Measurements from ENCODE around the gene CDK3.

Gene CDK3

GRCh38 chr17:75991396-75991795 lies 9.3 kb upstream of the CDK3 start:
- H3K9ac ChIP-seq (ENCODE audit: low read depth in 1 of 2, low read length in 2 of 2), result no peak overlapping the region
- H3K4me1 ChIP-seq (ENCODE audit: control insufficient read depth in 1 of 2, insufficient read depth in 2 of 2, low read length in 2 of 2), result peaks cover 8 to 12% of the 10 kb centered on the region in 2 donors
- no peaks in the 10 kb centered on the region for H3K9me3 ChIP-seq (ENCODE audit: control insufficient read depth in 1 of 2, low read length in 2 of 2)
- no peak overlapping the region for H3K27ac ChIP-seq (ENCODE audit: low read depth, low read length)
- no peak overlapping the region for H3K4me3 ChIP-seq (ENCODE audit: low read depth in 1 of 2, low read length in 2 of 2)
- peaks cover 0 to 7% of the 10 kb centered on the region in 2 donors for H3K36me3 ChIP-seq (ENCODE audit: control insufficient read depth in 1 of 2, insufficient read depth in 2 of 2, low read length in 2 of 2)
- H3K27me3 ChIP-seq (ENCODE audit: control insufficient read depth in 1 of 2, insufficient read depth in 2 of 2, low read length in 2 of 2), result no peaks in the 10 kb centered on the region

DNA sequence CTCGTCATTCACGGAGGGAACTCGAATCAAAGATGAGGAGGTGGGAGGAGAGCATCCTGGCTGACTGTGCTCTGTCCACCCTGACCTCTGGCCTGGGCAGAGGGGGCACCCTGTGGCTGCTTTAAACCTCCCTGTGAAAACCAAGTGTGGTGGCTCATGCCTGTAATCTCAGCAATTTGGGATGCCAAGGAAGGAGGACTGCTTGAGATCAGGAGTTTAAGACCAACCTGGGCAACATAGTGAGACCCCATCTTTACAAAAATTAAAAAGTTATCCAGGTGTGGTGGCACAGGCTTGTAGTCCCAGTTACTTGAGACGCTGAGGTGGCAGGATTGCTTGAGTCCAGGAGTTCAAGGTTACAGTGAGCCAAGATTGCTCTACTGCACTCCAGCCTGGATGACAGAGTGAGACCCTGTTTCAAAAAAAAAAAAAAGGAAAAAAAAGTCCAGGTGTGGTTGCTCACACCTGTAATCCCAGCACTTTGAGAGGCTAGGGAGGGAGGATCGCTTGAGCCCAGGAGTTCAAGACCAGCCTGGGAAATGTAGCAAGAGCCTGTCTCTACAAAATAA lies 5.8 kb upstream of the CDK3 start:
- H3K4me1 ChIP-seq (ENCODE audit: control insufficient read depth in 1 of 2, insufficient read depth in 2 of 2, low read length in 2 of 2), result peaks cover 30 to 39% of the 10 kb centered on the region in 2 donors
- no peak overlapping the region for H3K4me3 ChIP-seq (ENCODE audit: low read depth in 1 of 2, low read length in 2 of 2)
- H3K27me3 ChIP-seq (ENCODE audit: control insufficient read depth in 1 of 2, insufficient read depth in 2 of 2, low read length in 2 of 2), result no peaks in the 10 kb centered on the region
- peak overlapping the region in 1 of 2 donors; percentile 13 for H3K9ac ChIP-seq (ENCODE audit: low read depth in 1 of 2, low read length in 2 of 2)
- no peak overlapping the region for H3K27ac ChIP-seq (ENCODE audit: low read depth, low read length)
- H3K36me3 ChIP-seq (ENCODE audit: control insufficient read depth in 1 of 2, insufficient read depth in 2 of 2, low read length in 2 of 2), result peaks cover 0 to 9% of the 10 kb centered on the region in 2 donors
- no peaks in the 10 kb centered on the region for H3K9me3 ChIP-seq (ENCODE audit: control insufficient read depth in 1 of 2, low read length in 2 of 2)

- H3K4me3 ChIP-seq (ENCODE audit: low read depth in 1 of 2, low read length in 2 of 2), result no peak overlapping the region
- peaks cover 30 to 39% of the 10 kb centered on the region in 2 donors for H3K4me1 ChIP-seq (ENCODE audit: control insufficient read depth in 1 of 2, insufficient read depth in 2 of 2, low read length in 2 of 2)
- peak overlapping the region; percentile 17 for H3K27ac ChIP-seq (ENCODE audit: low read depth, low read length)
- no peaks in the 10 kb centered on the region for H3K27me3 ChIP-seq (ENCODE audit: control insufficient read depth in 1 of 2, insufficient read depth in 2 of 2, low read length in 2 of 2)
- H3K9me3 ChIP-seq (ENCODE audit: control insufficient read depth in 1 of 2, low read length in 2 of 2), result no peaks in the 10 kb centered on the region
- peak overlapping the region; percentile 13 to 43 for H3K9ac ChIP-seq (ENCODE audit: low read depth in 1 of 2, low read length in 2 of 2)
- peaks cover 0 to 12% of the 10 kb centered on the region in 2 donors for H3K36me3 ChIP-seq (ENCODE audit: control insufficient read depth in 1 of 2, insufficient read depth in 2 of 2, low read length in 2 of 2)
Measured at GRCh38 chr17:75995385-75995925, 5.2 kb upstream of the CDK3 start.

GRCh38 chr17:75996665-75997590 lies 3.7 kb upstream of the CDK3 start:
- no peaks in the 10 kb centered on the region for H3K9me3 ChIP-seq (ENCODE audit: control insufficient read depth in 1 of 2, low read length in 2 of 2)
- H3K36me3 ChIP-seq (ENCODE audit: control insufficient read depth in 1 of 2, insufficient read depth in 2 of 2, low read length in 2 of 2), result peaks cover 6 to 8% of the 10 kb centered on the region in 2 donors
- peak overlapping the region; percentile 79 for H3K27ac ChIP-seq (ENCODE audit: low read depth, low read length)
- peak overlapping the region in 1 of 2 donors; percentile 26 for H3K4me3 ChIP-seq (ENCODE audit: low read depth in 1 of 2, low read length in 2 of 2)
- H3K9ac ChIP-seq (ENCODE audit: low read depth in 1 of 2, low read length in 2 of 2), result peak overlapping the region; percentile 37 to 54
- H3K27me3 ChIP-seq (ENCODE audit: control insufficient read depth in 1 of 2, insufficient read depth in 2 of 2, low read length in 2 of 2), result no peaks in the 10 kb centered on the region
- H3K4me1 ChIP-seq (ENCODE audit: control insufficient read depth in 1 of 2, insufficient read depth in 2 of 2, low read length in 2 of 2), result peaks cover 42% of the 10 kb centered on the region in 2 donors

GRCh38 chr17:75998327-75998795 lies 2.3 kb upstream of the CDK3 start:
- H3K4me3 ChIP-seq (ENCODE audit: low read depth in 1 of 2, low read length in 2 of 2), result no peak overlapping the region
- H3K4me1 ChIP-seq (ENCODE audit: control insufficient read depth in 1 of 2, insufficient read depth in 2 of 2, low read length in 2 of 2), result peaks cover 48 to 54% of the 10 kb centered on the region in 2 donors
- H3K27ac ChIP-seq (ENCODE audit: low read depth, low read length), result no peak overlapping the region
- no peaks in the 10 kb centered on the region for H3K27me3 ChIP-seq (ENCODE audit: control insufficient read depth in 1 of 2, insufficient read depth in 2 of 2, low read length in 2 of 2)
- no peaks in the 10 kb centered on the region for H3K9me3 ChIP-seq (ENCODE audit: control insufficient read depth in 1 of 2, low read length in 2 of 2)
- peaks cover 8 to 15% of the 10 kb centered on the region in 2 donors for H3K36me3 ChIP-seq (ENCODE audit: control insufficient read depth in 1 of 2, insufficient read depth in 2 of 2, low read length in 2 of 2)
- H3K9ac ChIP-seq (ENCODE audit: low read depth in 1 of 2, low read length in 2 of 2), result peak overlapping the region in 1 of 2 donors; percentile 51

DNA sequence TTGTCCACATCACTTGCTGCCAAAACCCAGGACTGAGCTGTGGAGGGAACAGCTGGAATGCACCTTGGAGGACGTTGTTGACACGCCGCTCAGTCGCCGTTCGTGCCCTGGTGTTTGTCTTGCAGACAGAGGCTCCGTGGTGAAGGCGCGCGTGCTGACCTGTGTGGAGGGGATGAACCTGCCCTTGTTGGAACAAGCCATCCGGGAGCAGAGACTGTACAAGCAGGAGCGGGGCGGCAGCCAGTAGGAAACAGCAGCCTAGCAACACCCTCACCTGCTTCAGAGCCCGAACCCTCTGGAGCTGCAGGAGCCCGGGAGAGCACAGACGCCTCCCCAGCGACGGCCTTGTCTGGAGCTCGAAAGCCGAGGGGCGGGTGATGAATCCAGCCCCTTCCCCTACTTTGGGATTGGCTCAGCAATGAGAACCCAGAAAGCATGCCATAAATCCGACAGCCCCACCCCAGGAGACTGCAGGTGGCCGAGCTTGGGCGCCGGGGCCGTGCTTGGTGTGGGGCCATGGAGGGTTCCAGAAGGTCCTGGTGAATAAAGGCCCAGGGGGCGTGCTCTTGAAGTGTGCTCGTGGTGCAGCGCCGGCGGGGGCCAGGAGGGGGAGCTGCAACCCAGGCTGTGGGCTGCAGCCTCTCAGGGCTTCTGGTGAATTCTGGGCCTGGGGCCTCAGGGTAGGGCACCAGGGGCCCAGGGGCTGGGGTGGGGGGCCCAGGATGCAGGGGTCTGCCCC lies 470 bp upstream of the CDK3 start:
- Histone ChIP-seq H3K9me3 (ENCODE audit: control insufficient read depth in 1 of 2, low read length in 2 of 2) (no peaks in the 10 kb centered on the region), H3K4me3 (ENCODE audit: low read depth in 1 of 2, low read length in 2 of 2) (no peak overlapping the region), H3K27me3 (ENCODE audit: control insufficient read depth in 1 of 2, insufficient read depth in 2 of 2, low read length in 2 of 2) (no peaks in the 10 kb centered on the region), H3K4me1 (ENCODE audit: control insufficient read depth in 1 of 2, insufficient read depth in 2 of 2, low read length in 2 of 2) (peaks cover 49 to 60% of the 10 kb centered on the region in 2 donors), H3K9ac (ENCODE audit: low read depth in 1 of 2, low read length in 2 of 2) (no peak overlapping the region), H3K36me3 (ENCODE audit: control insufficient read depth in 1 of 2, insufficient read depth in 2 of 2, low read length in 2 of 2) (peaks cover 8 to 15% of the 10 kb centered on the region in 2 donors), H3K27ac (ENCODE audit: low read depth, low read length) (no peak overlapping the region)

DNA sequence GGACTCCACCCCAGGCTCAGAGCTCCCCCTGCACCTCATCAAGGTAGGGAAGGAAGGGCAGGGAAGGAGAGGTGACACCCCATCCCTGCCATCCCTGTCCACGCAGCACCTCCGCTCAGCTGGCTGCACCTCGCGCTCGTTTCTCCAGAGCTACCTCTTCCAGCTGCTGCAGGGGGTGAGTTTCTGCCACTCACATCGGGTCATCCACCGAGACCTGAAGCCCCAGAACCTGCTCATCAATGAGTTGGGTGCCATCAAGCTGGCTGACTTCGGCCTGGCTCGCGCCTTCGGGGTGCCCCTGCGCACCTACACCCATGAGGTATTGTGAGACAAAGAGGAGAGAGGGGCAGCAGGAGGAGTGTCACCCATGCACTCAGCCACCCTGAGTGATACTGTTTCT lies 1.4 kb downstream of the CDK3 start:
- H3K4me1 ChIP-seq (ENCODE audit: control insufficient read depth in 1 of 2, insufficient read depth in 2 of 2, low read length in 2 of 2), result peaks cover 31 to 48% of the 10 kb centered on the region in 2 donors
- H3K9me3 ChIP-seq (ENCODE audit: control insufficient read depth in 1 of 2, low read length in 2 of 2), result no peaks in the 10 kb centered on the region
- peaks cover 8 to 20% of the 10 kb centered on the region in 2 donors for H3K36me3 ChIP-seq (ENCODE audit: control insufficient read depth in 1 of 2, insufficient read depth in 2 of 2, low read length in 2 of 2)
- no peak overlapping the region for H3K27ac ChIP-seq (ENCODE audit: low read depth, low read length)
- H3K9ac ChIP-seq (ENCODE audit: low read depth in 1 of 2, low read length in 2 of 2), result no peak overlapping the region
- H3K4me3 ChIP-seq (ENCODE audit: low read depth in 1 of 2, low read length in 2 of 2), result no peak overlapping the region
- H3K27me3 ChIP-seq (ENCODE audit: control insufficient read depth in 1 of 2, insufficient read depth in 2 of 2, low read length in 2 of 2), result no peaks in the 10 kb centered on the region

GRCh38 chr17:76003915-76004314 lies 3.3 kb downstream of the CDK3 start:
- Histone ChIP-seq H3K4me1 (ENCODE audit: control insufficient read depth in 1 of 2, insufficient read depth in 2 of 2, low read length in 2 of 2) (peaks cover 12 to 33% of the 10 kb centered on the region in 2 donors), H3K9me3 (ENCODE audit: control insufficient read depth in 1 of 2, low read length in 2 of 2) (no peaks in the 10 kb centered on the region), H3K36me3 (ENCODE audit: control insufficient read depth in 1 of 2, insufficient read depth in 2 of 2, low read length in 2 of 2) (peaks cover 8 to 35% of the 10 kb centered on the region in 2 donors), H3K27ac (ENCODE audit: low read depth, low read length) (no peak overlapping the region), H3K4me3 (ENCODE audit: low read depth in 1 of 2, low read length in 2 of 2) (no peak overlapping the region), H3K9ac (ENCODE audit: low read depth in 1 of 2, low read length in 2 of 2) (no peak overlapping the region), H3K27me3 (ENCODE audit: control insufficient read depth in 1 of 2, insufficient read depth in 2 of 2, low read length in 2 of 2) (no peaks in the 10 kb centered on the region)

DNA sequence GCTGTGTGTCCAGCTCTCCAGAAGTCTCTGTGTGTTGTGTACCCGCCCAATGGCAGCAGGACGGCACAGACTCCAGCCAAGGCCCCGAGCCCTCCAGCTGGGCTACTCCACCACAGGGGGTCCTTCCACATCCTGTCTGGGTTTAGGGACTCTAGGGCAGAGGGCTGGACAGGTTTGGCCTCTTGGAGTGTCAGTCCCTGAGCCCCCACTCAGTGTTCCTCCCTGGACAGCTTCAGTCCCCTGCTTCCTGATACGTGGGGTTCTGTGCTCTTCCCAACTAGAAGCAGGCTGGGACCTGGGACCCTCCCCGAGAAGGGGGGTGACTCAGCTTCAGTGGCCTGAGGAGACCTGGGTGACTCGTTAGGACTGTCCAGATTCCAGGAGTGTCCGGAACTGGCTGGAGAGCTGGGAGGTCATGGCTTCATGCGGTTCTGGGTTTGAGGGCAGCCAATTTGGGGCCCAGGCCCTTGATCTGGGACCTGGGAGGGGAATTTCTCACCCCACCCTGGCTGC lies 4.2 kb downstream of the CDK3 start:
- Histone ChIP-seq H3K9me3 (ENCODE audit: control insufficient read depth in 1 of 2, low read length in 2 of 2) (no peaks in the 10 kb centered on the region), H3K9ac (ENCODE audit: low read depth in 1 of 2, low read length in 2 of 2) (no peak overlapping the region), H3K27me3 (ENCODE audit: control insufficient read depth in 1 of 2, insufficient read depth in 2 of 2, low read length in 2 of 2) (no peaks in the 10 kb centered on the region), H3K4me1 (ENCODE audit: control insufficient read depth in 1 of 2, insufficient read depth in 2 of 2, low read length in 2 of 2) (peaks cover 11 to 33% of the 10 kb centered on the region in 2 donors), H3K27ac (ENCODE audit: low read depth, low read length) (no peak overlapping the region), H3K4me3 (ENCODE audit: low read depth in 1 of 2, low read length in 2 of 2) (no peak overlapping the region), H3K36me3 (ENCODE audit: control insufficient read depth in 1 of 2, insufficient read depth in 2 of 2, low read length in 2 of 2) (peaks cover 8 to 43% of the 10 kb centered on the region in 2 donors)

Measured in duodenal mucosa (tissue), 2 donors.